ENCODE results near the gene STK11IP. TPM values are rescaled to one million over a fixed set of nuclear protein-coding genes. Genes with fewer than 3 reads are reported as not detected.

STK11IP gene
- total and polyA plus RNA-seq, 2 of the 13 experiments (the other 11 are each of a cell fraction or from before 2014, with no cell fraction given) = 12.8 to 24.0 TPM

GRCh38 chr2:219609149-219609750 is 11.6 kb downstream of the STK11IP start (continued):
- TF ChIP-seq ZNF607 (CRISPR knock-in tag; IDR thresholded peaks at IDR 0.05; ENCODE audit: borderline replicate concordance) (no peak), HIC2 (CRISPR knock-in tag; IDR thresholded peaks at IDR 0.05; ENCODE audit: low read depth) (no peak), ZNF451 (CRISPR knock-in tag; IDR thresholded peaks at IDR 0.05) (no peak), ZNF354B (CRISPR knock-in tag; IDR thresholded peaks at IDR 0.05) (no peak), ZMYM3 (CRISPR knock-in tag; IDR thresholded peaks at IDR 0.05) (no peak)

GRCh38 chr2:219611306-219611705 is 13.6 kb downstream of the STK11IP start:
- no peak for FAIRE-seq
- no peak for ATAC-seq
- POLR2A ChIA-PET = no interaction called here

More at GRCh38 chr2:219611306-219611705, 13.6 kb downstream of the STK11IP start:
- no peak overlapping the region for H3K4me2 ChIP-seq (ENCODE audit: low read depth, low read length)
- H3K27me3 ChIP-seq (ENCODE audit: control insufficient read depth in 1 of 2, insufficient read depth in 2 of 2, low read length in 2 of 2) = no peaks in the 10 kb centered on the region
- TF ChIP-seq ARID3A (IDR thresholded peaks at IDR 0.05; ENCODE audit: low read depth, low read length) (no peak), KLF16 (CRISPR knock-in tag; IDR thresholded peaks at IDR 0.05) (no peak), TEAD2 (CRISPR knock-in tag; IDR thresholded peaks at IDR 0.05) (no peak)
- intact Hi-C loops (cut with micrococcal nuclease; ENCODE audit: unreplicated experiment) = no loop called here
- H3K36me3 ChIP-seq (replicated peaks in 1 of 2; ENCODE audit: control insufficient read depth in 1 of 2, insufficient read depth in 2 of 2, low read length in 2 of 2) = peaks cover 12 to 40% of the 10 kb centered on the region in 2 experiments
- H3K9ac ChIP-seq (ENCODE audit: insufficient read depth, low read depth, low read length) = no peak overlapping the region
- no peak for DNase-seq (ENCODE audit: low spot score)
- H3K9me3 ChIP-seq (ENCODE audit: low read length) = no peaks in the 10 kb centered on the region
- no peaks in the 10 kb centered on the region for H3K4me1 ChIP-seq (ENCODE audit: insufficient read depth, low read length)
- no peak overlapping the region for H2AFZ ChIP-seq (ENCODE audit: low read length)
- in situ Hi-C loops (cut with HindIII; ENCODE audit: extremely low pct_ligation_motif_present, low pct_unique_long_range_greater_than_20kb) = no loop called here
- H3K27ac ChIP-seq (ENCODE audit: extremely low read length, insufficient read depth, low read length) = no peak overlapping the region
- no TSS peak for BruUV-seq (replicated peaks)
- no peak overlapping the region for H3K4me3 ChIP-seq (replicated peaks in 1 of 3; ENCODE audit: insufficient read depth in 1 of 3, low read depth in 2 of 3, low read length in 3 of 3)
- CTCF ChIA-PET (ENCODE audit: low intra/inter-chr PET ratio, low total read pairs) = no interaction called here
- H3K79me2 ChIP-seq (ENCODE audit: insufficient read depth, low read length) = no peaks in the 10 kb centered on the region
- 92% methylated on average over 9 of the region's 9 CpGs for WGBS (ENCODE audit: low lambda C conversion rate)
- no peaks in the 10 kb centered on the region for H4K20me1 ChIP-seq (ENCODE audit: insufficient read depth, low read length)

All from HepG2 (cell line).